Measurements from ENCODE around the gene ARHGAP30.
"Not testable (repeated sequence)": the region's sequence is repeated elsewhere in the genome, so short reads cannot be mapped to it uniquely, and the experiment has no call there.

Gene ARHGAP30

DNA sequence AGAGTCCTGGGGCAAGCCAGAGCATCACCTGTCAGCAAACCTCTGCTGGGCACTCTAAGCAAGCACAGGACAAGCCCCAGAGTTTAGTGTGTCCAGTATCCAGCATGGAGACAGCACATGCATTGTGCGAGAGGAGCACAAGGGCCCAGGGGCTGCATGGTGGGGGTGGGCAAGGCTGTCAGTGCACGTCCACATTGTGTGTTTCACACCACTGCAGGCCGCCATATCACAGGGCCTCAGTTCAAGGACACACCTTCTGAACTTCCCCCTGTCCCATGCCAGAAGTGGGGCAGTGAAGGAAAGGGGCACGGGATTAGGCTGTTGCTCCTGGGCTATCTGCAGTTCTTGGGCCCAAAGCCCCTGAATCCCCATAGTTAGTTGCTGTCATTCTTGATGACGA is 30.1 kb downstream of the ARHGAP30 start:
- no peak for DNase-seq (ENCODE audit: low spot score)

GRCh38 chr1:161039154-161039545 is 30.5 kb downstream of the ARHGAP30 start:
- DNase-seq (ENCODE audit: low spot score): no peak

- DNase-seq (ENCODE audit: low spot score): no peak
Observed at GRCh38 chr1:161038523-161039153, 31.1 kb downstream of the ARHGAP30 start, which contains the start of gene TSTD1. TSTD1 (minus strand) TSS chr1:161038964; CDS start chr1:161038889, 75 bp downstream.

- DNase-seq (ENCODE audit: low spot score): no peak
Observed at GRCh38 chr1:161037661-161038522, 31.8 kb downstream of the ARHGAP30 start.

GRCh38 chr1:161033751-161034150 is 35.9 kb downstream of the ARHGAP30 start:
- no peak for DNase-seq (ENCODE audit: low spot score)

DNA sequence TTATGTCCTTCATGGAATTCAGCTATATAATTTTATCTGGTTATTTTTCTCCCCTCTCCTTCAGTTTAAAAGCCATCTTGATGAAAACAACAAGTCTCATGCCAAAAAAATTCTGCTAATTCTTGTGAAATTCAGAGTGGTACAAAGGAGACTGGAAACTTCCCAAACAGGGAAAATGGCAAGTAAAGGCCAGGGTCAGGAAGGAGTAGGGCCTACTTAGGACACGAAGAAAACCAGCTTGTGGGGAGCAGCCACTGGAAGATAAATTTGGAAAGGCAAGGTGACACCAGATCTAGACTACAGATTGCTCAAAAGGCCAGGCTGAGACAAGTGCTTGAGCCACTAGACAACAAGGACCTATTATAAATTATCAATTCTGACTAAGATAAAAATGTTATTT is 37.3 kb downstream of the ARHGAP30 start:
- DNase-seq (ENCODE audit: low spot score): no peak

GRCh38 chr1:161031874-161032273 is 37.8 kb downstream of the ARHGAP30 start:
- DNase-seq (ENCODE audit: low spot score): no peak

DNA sequence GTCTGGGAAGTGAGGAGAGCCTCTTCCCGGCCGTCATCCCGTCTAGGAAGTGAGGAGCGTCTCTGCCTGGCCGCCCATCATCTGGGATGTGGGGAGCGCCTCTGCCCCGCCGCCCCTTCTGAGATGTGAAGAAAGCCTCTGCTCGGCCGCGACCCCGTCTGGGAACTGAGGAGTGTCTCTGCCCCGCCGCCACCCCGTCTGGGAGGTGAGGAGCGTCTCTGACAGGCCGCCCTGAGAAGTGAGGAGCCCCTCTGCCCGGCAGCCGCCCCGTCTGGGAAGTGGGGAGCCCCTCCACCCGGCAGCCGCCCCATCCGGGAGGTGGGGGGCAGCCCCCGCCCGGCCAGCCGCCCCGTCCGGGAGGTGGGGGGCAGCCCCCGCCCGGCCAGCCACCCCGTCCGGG is 40.2 kb downstream of the ARHGAP30 start:
- DNase-seq (ENCODE audit: low spot score): not testable (repeated sequence)

DNA sequence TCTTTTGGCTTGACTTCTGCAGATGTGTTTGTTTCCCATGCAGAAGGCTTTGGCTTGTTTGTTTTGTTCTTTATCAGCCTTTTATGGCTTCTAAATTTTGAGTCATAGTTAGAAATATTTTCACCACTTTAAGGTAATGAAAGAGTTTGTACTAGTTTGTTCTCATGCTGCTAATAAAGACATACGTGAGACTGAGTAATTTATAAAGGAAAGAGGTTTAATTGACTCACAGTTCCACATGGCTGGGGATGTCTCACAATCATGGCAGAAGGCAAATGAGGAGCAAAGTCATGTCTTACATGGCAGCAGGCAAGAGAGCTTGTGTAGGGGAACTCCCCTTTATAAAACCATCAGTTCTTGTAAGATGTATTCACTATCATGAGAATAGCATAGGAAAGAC is 42.7 kb downstream of the ARHGAP30 start:
- DNase-seq (ENCODE audit: low spot score): not testable (repeated sequence)

DNA sequence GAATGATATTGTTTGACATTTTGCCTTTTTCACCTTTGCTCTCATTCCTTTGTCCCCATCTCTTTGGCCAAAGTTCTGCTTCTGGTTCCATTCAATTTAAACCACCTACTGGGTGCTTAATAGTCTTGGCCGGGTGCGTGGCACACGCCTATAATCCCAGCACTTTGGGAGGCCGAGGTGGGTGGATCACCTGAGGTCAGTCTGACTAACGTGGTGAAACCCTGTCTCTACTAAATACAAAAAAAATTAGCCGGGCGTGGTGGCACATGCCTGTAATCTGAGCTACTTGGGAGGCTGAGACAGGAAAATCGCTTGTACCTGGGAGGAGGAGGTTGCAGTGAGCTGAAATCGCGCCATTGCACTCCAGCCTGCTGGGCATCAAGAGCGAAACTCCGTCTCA is 47.3 kb downstream of the ARHGAP30 start:
- not testable (repeated sequence) for DNase-seq (ENCODE audit: low spot score)

DNA sequence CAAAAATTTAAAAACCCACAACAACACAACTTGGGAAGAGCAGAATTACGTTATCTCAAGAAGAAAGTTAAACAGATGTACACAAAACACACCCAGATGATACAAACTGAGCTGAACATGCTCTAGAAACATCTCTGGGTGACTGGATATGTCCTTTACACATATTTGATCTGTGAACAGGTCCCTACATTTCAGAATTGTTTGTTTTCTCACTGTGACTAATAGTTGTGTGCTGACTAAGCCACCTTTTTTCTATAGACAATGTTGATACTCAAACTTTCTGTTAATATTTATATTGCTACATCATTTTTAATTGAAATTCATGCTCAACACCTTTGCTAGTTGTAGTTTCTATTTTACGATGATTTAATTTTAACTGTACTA is 47.7 kb downstream of the ARHGAP30 start:
- DNase-seq (ENCODE audit: low spot score): no peak

DNA sequence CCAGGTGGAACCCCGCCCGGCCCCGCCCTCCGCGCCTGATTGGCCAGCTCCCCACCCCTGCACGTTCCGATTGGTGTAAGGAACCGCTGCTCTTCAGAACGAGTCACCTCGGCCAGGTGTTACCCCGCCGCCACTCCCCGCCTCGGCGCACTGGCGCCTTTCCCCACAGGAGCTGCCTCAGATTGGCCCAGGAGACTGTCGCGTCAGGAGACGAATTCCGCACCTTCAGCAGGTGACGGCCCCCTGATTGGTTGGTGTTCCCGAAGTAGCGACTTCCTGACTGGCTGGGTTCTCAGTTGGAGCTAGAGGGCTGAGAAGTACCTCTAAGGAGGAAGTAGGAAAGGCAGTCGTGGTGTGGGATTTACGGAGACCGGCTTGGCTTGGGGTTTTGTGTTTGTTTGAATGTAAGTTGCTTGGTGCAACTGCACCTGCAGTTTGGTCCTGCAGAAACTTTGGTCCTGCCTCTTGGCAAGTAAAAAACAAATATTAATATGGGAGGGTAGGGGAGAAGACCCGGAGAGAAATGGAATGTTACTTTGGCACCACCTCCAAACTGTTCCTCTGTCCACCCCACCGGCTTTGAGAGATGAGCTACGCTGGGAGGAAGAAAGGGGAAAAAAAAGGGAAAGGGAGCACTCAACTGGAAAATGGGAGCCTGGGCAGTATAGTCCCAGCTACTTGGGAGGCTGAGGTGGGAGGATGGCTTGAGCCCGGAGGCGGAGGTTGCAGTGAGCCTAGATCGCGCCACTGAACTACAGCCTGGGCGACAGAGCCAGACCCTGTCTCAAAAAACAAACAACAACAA is 48.3 kb downstream of the ARHGAP30 start:
- no peak for DNase-seq (ENCODE audit: low spot score)

- no peak for DNase-seq (ENCODE audit: low spot score)
Observed at GRCh38 chr1:161020509-161021164, 49.1 kb downstream of the ARHGAP30 start, which contains the start of gene F11R. F11R (minus strand) TSS chr1:161021152; CDS start chr1:161021073, 79 bp downstream.

DNA sequence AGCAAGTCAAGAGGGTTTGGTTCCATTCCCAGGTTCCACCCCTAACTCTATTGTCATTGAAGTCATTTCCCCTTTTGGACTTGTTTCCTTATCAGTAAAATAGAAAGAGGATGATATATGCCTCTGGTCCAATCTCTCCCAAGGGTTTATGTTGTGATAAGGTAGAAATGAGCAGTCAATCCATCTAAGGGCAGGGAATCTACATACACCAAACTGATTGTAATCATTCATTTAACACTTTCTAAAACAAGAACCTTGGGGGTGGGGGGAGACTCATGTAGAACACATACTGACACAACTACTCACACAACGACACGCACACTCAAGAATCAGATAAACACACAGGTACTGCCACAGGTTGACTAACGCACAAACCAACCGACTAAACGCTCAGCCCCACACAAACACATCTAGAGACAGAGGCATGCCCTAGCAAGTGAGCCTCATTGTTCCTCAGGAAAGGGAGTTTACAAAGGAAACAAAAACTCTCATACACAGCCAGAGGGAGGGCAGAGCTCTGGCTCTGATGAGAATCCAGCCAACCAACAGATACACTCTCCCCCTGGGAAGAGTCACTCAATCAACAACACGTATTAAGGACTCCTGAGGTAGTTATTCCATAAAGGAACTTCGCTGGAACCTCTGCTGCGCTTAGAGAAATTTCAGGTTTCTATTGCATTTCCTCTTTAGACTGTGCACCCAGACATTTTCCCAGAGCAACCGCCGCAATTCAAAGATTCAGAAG is 49.8 kb downstream of the ARHGAP30 start:
- no peak for DNase-seq (ENCODE audit: low spot score)

- DNase-seq (ENCODE audit: low spot score): not testable (repeated sequence)
Observed at GRCh38 chr1:161019111-161019660, 50.5 kb downstream of the ARHGAP30 start.

- DNase-seq (ENCODE audit: low spot score): no peak
Observed at GRCh38 chr1:161018631-161018930, 51.1 kb downstream of the ARHGAP30 start.

DNA sequence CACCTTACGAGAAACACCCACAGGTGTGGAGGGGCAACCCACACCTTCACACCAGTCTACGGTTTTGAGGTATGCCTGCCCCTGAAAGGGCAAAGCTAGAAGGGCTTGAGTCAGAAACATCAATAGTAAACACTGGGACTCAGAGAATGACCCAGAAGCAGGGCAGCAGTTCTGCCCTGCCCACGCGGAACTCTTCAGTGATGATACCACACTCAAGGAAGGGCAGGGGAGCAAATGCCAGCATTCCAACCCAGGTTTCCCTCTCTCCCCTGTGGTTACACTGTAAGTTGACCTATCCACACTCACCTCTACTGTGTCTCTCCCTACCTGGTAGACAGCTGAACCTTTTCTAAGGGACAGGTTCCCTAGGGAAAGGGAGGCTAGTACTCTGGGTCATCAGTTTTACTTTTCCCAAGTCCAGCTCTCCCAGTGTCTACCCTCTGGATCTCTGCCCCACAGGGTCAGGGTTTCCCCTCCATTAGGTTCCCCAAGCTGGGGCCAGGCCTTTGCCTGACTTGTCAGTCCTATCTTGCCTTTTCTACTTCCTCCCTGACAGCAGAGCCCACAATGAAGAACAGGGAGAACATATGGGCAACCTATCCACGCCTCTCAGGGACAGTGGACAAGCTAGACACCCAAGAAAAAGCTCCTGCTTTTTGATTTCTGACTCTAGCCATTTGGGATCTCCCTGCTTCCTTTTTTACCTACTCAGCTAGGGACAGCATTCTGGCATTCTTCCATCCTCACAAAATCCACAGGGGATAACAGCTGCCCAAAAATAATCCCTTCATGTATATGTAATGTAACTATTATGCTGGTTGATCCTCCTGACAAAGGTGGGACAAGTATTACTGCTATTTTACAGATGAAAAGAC is 51.7 kb downstream of the ARHGAP30 start:
- no peak for DNase-seq (ENCODE audit: low spot score)

DNA sequence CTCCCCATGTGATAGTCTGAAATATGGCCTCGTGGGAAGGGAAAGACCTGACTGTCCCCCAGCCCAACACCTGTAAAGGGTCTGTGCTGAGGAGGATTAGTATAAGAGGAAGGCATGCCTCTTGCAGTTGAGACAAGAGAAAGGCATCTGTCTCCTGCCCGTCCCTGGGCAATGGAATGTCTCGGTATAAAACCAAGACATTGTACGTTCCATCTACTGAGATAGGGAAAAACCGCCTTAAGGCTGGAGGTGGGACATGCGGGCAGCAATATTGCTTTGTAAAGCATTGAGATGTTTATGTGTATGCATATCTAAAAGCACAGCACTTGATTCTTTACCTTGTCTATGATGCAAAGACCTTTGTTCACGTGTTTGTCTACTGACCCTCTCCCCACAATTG is 52.5 kb downstream of the ARHGAP30 start:
- DNase-seq (ENCODE audit: low spot score): not testable (repeated sequence)

- DNase-seq (ENCODE audit: low spot score): not testable (repeated sequence)
Observed at GRCh38 chr1:161016683-161017082, 53.0 kb downstream of the ARHGAP30 start.

Data from kidney capillary endothelial cell (primary cell).